HG02884 (cell line): ENCODE measurements around the gene ELF2.
"Not testable (repeated sequence)": the region's sequence is repeated elsewhere in the genome, so short reads cannot be mapped to it uniquely, and the experiment has no call there.

Experiments used
- ATAC-seq: cut with Tn5 transposase; IDR thresholded peaks from one replicate; pipeline ENCODE4 v1.9.1; 2021; ENCODE audit warnings: mild to moderate bottlenecking, moderate library complexity; ENCODE audit not compliant: unreplicated experiment

ELF2 gene

DNA sequence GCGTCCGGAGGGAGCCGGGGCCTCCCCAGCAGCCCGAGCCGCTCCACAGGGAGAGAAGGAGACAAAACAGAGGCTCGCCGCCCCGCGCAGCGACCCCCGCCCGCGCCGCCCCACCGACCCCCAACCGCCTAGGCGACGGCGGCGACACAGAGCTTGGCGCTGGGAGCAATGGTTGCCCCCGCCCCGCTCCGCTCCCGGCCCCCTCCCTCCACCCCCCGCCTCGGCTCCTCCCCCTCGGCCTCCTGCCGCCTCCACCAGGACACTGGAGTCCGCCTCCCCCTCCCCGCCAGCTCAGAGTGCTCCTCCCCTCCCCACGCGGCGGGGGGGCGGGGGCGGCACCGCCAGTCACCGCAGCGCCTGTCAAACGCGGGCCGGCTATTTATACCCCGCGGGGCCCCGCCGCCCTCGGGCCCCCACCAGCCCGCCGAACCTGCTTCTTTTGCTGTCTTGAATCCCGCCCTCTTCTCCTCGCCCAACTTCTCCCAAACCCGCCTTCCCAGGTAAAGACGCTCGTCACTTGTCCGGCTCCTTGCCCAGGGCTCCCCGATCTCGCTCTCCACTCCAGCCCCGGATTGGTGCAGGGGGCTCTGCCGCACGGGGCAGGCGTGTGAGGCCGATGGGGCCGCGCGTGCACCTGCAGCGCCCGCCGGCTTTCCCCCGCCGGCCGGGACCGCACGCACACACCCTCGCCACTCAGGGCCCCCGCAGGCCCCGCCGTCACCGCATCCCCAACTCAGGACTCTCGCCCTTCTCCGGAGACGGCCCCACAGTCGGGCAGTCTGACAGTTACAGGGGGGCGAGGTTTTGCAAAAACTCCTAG, at the start of gene ELF2:
Gene ELF2 (minus strand): TSS at position 170 of the 820 bp plus-strand sequence. CDS start 39,517 bp downstream, outside the sequence.
- ATAC-seq, result peak; percentile 33

DNA sequence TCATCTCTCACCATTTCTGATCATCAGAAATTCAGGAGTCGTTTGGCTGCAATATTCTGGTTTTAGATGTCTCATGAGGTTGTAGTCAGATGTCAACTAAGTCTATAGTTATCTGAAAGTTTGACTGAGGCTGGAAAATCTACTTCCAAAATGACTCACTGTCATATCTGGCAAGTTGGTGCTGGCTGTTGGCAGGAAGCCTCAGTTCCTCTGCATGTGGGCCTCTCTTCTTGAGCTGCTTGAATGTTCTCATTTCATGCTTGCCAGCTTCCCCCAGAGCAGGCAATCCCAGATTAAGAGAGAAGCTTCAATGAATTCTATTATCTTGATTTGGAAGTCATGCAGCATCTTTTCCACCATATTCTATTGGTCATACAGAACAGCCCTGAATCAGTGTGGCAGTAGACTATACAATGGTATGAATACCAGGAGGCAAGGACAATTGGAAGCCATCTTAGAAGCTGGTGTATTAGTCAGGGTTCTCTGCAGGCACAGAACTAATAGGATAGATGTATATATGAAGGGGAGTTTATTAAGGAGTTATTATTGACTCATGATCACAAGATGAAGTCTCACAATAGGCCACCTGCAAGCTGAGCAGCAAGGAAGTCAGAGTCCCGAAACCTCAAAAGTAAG, 46.8 kb upstream of the ELF2 start:
- peak; percentile 61 for ATAC-seq

DNA sequence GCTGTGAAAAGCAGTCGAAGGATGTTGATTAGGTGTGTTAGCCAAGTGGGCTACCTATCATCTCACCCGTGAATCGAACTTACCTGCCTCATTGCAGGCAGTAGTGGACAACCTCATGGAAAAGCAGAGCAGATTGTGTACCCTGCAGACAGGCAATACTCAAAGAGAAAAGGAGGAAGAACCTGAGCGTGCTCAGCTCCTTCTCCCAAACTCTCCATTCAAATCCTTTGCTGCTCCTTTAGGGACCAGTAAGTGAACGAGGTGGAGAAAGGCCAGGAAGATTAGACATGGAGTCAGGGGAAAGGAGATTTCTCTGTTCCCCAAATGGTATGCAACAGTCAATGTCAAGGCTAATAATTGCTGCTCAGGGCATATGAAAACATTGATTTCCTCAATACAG, 45.2 kb upstream of the ELF2 start:
- ATAC-seq, result no peak

DNA sequence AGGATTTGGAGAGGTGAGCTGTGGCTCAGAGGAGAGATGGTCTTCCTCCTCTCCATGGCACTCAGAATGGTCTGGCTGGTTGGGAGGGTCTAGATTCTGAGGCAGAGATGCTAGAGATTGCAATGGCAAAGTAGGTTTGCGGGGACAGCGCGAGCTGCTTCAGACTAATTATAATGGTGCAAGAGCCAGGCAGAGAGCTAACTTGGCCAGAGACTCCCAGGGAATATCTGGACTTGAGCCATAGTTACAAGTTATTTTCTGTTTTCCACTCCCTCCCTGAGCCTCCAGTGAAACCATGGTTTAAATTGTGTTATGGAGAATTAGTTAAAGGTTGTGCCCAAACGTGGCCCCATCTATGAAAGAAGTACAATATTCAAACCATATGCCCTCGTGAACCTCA, 44.7 kb upstream of the ELF2 start:
- no peak for ATAC-seq

DNA sequence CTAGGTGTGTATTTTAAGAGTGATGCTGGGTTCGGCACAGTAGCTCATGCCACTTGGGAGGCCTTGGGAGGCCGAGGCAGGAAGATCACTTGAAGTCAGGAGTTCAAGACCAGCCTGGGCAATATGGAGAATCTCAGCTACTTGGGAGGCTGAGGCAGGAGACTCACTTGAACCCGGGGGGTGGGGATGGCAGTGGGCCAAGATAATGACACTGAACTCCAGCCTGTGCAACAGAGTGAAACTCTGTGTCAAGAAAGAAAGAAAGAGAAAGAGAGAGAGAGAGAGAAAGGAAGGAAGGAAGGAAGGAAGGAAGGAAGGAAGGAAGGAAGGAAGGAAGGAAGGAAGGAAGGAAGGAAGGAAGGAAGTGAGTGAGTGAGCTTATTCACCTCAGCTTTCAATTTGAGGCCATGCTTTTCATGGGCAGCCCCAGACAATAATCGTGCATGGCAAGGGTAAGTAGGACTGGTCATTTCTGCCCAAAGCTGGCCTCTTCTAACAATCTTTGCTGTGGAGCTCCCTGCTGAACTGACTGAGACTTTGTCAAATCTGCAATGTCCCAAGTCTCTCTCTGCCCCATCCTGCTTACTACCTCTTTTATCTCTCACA, 42.5 kb upstream of the ELF2 start:
- ATAC-seq, result no peak

DNA sequence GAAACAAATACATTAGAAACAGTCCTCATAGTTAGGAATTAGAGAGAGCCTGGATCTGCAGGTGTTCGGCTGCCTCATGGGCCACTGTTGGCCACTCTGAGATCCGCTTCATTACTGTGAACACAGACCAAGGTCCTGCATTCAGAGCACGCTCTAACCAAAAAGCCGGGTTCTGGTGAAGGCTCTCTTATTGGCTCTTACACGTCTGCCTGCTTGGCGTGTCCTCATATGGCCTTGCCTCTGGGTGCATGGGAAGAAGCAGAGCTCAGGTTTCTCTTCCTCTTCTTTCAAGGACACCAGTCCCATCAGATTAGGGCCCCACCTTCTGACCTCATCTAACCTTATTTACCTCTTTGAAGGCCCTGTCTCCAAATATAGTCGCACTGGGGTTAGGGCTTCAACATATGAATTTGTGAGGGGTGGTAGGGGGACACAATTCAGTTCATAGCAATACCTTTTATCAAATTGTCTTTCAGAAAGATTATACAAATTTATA, 37.1 kb upstream of the ELF2 start:
- peak; percentile 96 for ATAC-seq

DNA sequence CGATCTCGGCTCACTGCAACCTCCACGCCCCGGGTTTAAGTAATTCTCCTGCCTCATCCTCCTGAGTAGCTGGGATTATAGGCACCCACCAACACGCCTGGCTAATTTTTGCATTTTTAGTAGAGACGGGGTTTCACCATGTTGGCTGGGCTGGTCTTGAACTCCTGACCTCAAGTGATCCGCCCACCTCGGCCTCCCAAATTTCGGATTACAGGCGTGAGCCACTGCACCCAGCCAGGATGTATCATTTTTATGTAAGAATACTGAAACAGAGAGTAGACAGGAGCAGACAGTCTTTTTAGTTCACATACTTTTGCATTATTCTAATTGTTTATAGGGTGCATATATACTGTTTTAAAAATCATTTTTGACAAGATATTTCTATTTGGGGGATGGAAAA, 36.6 kb upstream of the ELF2 start:
- ATAC-seq, result not testable (repeated sequence)

DNA sequence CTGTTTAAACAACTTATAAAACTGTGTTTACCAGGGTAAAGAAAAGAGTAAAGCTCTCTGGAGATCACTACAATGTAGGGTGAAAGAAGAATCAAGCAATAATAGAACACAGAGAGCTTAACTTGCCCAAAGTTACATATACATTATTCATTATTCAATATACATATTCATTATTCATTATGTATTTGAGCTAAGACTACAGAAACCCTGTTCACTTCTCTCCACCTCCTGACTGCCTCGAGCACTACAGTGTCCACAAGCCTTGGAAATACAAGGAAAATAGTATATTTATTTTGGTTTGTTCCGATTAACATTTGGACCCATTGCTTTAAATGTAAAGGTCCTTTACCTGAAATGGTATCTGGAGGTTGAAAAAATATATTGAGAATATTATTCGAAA, 35.9 kb upstream of the ELF2 start:
- no peak for ATAC-seq

DNA sequence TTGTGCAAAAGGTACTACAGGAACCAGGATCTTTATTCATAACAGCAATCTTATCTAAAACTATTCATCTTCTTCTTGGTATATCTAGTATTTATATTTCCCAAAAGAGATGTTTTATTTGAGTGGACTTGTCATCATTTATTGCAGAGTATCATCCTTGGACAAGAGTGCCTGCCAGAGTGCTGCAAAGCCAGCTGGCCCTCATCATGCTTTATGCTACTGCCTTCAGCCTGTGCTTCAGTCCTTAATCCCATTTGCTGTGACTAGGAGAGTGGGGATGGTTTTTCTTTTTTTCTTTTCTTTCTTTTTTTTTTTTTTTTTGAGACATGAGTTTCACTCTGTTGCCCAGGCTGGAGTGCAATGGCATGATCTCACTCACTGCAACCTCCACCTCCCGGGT, 33.5 kb upstream of the ELF2 start:
- no peak for ATAC-seq

DNA sequence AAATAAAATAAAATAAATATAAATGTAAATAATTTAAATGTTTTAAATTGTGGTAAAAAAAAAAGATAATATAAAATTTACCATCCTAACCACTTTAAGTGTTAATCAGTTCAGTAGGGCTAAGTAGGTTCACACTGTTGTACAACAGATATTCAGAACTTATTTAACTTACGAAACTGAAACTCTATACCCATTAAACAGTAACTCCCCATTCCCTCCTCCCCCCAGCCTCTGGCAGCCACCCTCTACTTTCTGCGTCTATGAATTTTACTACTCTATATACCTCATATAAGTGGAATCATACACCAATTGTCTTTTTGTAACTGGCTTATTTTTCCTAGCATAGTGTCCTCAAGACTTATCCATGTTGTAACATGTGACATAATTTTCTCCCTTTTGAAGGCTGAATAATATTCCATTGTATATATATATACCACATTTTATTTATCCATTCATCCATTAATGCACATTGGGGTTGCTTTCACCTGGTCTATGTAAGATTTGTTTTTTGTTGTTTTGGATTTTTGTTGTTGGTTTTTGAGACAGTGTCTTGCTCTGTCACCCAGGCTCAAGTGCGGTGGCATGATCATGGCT, 32.5 kb upstream of the ELF2 start:
- no peak for ATAC-seq

DNA sequence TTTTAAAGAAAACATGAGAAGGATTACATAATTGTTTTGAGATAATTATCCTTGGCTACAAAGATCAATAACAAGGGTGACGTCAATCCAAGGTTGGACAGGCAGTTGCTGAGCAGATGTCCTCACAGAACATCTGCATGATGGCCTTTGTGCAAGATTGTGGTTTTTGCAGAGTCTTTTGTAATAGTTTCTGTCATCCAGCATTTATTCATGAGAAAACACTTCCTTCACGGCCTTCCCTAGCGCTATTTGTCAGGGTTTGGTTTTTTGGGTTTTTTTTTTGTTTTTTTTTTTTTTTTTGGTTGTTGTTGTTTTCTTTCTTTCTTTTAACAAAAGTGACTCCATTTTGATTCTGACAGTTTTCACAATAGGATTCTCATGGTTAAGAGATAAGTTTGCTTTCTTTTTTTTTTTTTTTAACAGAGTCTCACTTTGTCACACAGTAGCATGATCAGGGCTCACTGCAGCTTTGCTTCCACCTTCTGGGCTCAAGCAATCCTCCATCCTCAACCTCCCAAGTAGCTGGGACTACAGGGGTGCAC, 31.5 kb upstream of the ELF2 start:
- peak; percentile 76 for ATAC-seq

DNA sequence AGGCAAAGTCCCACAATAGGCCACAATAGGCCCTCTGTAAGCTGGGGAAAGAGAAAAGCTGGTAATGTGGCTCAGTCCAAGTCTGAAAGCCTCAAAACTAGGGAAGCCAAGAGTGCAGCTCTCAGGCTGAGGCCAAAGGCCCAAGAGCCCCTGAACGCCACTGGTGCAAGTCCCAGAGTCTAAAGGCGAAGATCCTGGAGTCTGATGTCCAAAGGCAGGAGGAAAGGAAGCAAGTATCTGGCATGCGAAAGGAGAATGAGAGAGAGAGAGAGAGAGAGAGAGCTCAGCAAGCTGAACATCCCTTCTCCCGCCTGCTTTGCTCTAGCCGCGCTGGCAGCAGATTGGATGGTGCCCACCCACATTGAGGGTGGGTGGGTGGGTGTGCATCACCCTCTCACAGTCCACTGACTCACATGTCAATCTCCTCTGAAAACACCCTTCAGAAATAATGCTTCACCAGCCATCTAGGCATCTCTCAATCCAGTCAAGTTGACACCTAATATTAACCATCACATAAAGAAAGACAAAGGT, 30.9 kb upstream of the ELF2 start:
- ATAC-seq, result no peak

DNA sequence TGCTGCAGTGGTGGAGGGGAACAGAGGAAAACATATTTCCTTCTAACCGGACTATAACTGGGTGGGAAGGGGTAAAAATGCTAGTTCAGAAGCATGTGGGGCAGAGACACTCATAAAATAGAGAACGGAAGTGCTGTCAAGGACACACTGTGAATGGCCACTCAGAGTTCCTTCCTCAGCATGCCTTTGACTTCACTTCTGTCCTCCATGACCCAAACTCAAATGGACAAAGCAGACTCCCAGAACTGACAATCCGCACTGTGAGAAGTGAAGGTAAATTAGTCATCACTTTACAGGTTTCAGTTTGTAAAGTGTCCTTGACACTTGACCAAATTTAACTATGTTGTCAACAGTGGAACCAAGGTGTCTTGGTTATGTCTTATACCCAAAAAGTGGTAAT, 30.2 kb upstream of the ELF2 start:
- no peak for ATAC-seq

DNA sequence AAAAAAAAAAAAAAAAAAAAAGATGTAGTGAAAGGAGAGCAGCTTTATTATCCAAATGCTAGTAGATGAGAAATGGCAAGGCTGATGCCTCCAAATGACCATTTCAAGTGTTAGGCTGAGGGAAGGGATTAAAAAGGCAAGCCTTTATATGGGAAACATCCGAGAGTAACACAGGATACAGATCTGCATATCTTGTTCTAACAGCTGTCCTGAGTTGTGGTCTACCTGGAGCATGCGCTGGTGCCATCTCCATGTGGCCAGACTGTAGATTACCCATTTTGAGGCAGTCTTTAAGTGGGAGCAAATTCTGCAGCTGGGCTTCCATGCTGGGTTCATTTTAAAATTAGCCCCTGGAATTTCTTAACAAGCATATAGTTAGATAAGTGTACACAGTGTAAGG, 26.0 kb upstream of the ELF2 start:
- no peak for ATAC-seq

DNA sequence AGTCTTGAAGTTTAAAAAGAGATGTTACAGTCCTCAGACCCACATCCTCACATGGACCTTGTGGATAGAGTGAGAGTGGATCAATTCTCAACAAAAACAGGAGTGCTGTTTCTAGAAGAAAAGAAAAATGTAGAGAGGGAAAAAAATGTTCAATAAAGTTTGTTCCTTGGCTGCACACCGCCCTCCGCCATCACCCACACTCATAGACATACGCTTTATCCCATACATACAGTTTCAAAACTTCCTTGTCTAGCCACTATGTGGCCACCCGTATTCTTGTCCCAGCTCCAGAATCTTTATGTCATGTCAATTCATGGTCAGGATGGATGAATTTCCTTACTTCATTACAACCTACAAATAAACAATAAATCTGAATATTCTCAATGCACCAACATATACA, 23.5 kb upstream of the ELF2 start:
- ATAC-seq, result no peak

DNA sequence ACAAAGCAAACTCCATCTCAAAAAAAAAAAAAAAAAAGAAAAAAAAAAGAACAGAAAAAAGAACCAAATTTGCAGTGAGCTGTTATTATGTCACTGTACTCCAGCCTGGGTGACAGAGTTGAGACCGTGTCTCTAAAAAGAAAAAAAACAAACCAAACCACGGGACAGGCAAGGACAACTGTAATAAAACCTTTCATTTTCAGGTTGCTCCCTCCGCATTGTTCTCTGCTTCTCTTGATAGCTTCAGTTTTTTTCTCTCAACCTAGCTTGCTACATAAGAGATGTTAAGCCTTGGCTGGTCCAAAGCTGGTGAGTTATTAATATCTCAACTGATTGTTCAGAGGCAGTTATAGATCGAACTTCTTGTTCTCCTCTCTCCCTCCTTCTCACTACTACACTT, 23.1 kb upstream of the ELF2 start:
- ATAC-seq, result no peak

DNA sequence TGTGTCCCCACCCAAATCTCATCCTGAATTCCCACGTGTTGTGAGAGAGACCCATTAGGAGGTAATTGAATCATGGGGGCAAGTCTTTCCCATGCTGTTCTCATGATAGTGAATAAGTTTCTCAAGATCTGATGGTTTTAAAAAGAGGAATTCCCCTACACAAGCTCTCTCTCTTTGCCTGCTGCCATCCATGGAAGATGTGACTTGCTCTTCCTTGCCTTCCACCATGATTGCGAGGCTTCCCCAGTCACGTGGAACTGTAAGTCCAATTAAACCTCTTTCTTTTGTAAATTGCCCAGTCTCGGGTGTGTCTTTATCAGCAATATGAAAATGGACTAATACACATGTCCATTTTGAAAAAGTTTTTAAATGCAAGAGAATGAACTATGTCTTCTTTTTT, 20.2 kb upstream of the ELF2 start:
- ATAC-seq, result not testable (repeated sequence)

DNA sequence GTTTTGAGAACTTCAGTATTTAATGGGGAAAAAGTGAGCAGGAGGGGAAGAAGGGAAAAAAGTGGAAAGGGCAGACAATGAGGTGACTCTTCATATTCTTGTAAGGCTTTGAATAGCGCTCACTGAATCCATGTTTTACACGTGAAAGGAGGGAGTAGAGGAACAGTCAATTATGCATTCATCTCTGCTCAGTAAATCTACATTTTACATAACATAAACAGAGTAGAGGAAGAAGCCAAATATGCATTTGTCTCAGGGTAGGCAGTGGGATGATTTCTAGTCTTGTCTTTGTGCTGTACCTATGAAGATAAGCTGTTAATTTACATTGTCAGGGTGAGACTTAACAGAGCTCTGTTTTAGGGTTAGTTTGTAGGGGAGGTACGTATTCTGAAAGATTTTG, 19.4 kb upstream of the ELF2 start:
- ATAC-seq, result no peak

DNA sequence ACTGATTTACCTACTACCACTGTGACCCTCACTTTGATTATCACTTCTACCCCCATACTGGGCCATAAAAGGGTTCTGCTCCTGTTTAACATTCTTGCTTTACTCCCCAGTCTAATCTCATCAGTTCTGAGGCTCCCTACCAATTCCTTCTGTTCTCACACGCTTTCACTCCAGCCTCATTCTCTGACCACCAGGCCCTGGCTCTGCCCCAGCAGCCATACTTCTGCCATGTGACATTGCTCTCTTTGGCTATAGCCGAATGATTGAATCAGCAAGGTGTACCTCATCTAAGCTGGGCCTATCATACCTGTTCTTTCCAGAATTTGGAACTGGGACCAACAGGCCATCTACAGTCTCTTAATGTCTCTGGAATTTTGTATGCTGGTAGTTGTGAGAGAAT, 14.4 kb upstream of the ELF2 start:
- ATAC-seq, result no peak

DNA sequence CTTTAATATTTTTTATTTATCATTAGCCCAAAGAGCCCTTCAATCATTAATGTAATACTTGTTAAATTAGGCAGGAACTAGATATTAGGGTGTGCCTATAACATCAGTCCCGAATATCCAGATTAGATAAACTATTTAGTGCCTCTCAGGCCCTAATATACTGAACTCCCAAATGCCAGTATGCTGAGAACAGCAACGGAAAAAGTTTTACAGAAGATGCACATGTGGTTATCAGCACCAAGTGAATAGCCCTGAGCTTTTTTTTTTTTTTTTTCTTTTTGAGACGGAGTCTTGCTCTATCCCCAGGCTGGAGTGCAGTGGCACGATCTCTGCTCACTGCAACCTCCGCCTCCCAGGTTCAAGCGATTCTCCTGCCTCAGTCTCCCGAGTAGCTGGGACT, 13.0 kb upstream of the ELF2 start:
- ATAC-seq, result no peak

DNA sequence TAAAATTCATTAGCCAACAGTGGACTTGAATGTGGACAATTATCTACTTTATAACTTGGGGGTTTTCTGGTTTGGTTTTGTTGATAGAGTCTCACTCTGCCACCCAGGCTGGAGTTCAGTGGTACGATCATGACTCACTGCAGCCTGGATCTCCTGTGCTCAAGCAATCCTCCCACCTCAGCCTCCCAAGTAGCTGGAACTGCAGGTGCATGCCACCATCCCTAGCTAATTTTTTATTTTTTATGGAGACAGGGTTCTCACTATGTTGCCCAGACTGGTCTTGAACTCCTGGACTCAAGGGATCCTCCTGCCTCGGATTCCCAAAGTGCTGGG, 12.4 kb upstream of the ELF2 start:
- no peak for ATAC-seq
